GM18519 (cell line): ENCODE results near the gene EPHX1.

Experiments used
- ATAC-seq: cut with Tn5 transposase; IDR thresholded peaks from one replicate; pipeline ENCODE4 v1.9.1; 2021; ENCODE audit warnings: mild to moderate bottlenecking, moderate library complexity; ENCODE audit not compliant: unreplicated experiment, low FRiP score

EPHX1 gene

GRCh38 chr1:225840223-225840610 lies 30.3 kb downstream of the EPHX1 start:
- no peak for ATAC-seq

- no peak for ATAC-seq
Observed at GRCh38 chr1:225840713-225841112, 30.8 kb downstream of the EPHX1 start.

DNA sequence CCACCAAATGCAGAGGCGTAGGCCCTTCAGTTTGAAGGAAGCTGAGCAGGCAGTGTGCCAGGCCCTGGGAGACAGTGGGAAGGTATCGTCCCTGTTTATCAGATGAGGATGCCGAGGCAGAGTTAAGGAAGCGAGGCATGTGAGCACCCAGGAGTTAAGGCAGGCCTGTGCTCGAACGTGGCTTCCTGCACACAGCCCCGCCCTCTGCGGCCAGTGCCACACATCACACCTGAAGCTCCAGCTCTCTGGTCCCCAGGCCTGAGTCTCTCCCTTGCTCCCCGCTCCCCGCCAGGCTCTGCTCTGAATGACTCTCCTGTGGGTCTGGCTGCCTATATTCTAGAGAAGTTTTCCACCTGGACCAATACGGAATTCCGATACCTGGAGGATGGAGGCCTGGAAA lies 32.1 kb downstream of the EPHX1 start:
- ATAC-seq: no peak

GRCh38 chr1:225842788-225843425 lies 33.0 kb downstream of the EPHX1 start:
- ATAC-seq: no peak

DNA sequence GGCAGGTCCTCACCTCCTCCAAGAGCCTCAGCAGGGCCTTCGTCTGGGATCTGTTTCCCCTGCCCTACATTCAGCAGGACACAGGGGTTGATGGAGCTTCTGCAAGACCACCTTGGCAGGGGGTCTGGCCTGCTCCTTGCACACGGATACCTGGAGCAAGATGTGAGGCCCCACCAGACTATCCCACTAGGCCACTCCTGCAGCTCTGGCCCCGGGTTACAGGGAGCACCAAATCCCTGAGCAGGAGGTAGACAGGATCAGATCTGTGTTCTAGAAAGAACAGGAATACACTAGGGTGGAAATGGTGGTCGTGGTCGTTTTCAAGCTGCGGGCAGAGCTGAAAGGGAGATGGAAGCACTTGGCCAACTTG lies 33.5 kb downstream of the EPHX1 start:
- ATAC-seq: no peak

DNA sequence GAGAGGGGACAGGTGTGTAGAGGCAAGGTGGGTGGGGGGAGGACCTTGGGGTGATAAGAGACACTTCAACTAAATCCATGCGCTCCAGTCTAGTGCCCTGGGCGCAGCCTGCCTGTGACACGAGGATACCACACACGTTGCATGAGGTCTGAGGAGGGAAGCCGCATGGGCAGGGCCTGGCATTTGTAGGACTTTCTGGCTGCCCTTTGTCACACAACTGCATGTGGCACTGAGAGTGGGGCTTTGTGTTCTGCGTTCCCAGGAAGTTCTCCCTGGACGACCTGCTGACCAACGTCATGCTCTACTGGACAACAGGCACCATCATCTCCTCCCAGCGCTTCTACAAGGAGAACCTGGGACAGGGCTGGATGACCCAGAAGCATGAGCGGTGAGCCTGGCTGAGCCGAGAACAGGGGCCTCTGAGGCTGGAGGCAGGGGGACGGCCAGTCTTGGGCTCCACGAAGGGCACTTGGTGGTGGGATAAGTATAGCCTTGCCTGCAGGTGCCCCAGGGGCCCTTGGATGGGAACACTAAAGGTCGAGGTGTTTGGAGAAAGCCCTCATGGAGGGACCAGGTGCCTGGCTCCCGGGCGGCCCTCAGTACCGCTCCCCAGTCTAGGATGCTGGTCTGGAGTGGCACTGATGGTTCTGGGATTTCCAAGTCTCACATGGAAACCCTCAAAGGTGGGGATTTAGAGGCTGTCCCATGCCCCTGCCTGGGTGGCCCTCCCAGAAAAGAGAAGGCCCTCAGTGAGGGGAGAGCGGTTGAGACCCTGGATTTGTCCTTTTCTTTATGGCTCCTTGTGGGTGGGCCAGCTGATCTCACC lies 34.5 kb downstream of the EPHX1 start:
- no peak for ATAC-seq

- no peak for ATAC-seq
Observed at GRCh38 chr1:225845097-225845496, 35.2 kb downstream of the EPHX1 start.

GRCh38 chr1:225845571-225846259 lies 35.8 kb downstream of the EPHX1 start:
- no peak for ATAC-seq

GRCh38 chr1:225846331-225847310 lies 36.7 kb downstream of the EPHX1 start:
- ATAC-seq: no peak

GRCh38 chr1:225847610-225848009 lies 37.7 kb downstream of the EPHX1 start:
- ATAC-seq: no peak

- peak; percentile 55 for ATAC-seq
Observed at GRCh38 chr1:225848030-225848955, 38.4 kb downstream of the EPHX1 start.

DNA sequence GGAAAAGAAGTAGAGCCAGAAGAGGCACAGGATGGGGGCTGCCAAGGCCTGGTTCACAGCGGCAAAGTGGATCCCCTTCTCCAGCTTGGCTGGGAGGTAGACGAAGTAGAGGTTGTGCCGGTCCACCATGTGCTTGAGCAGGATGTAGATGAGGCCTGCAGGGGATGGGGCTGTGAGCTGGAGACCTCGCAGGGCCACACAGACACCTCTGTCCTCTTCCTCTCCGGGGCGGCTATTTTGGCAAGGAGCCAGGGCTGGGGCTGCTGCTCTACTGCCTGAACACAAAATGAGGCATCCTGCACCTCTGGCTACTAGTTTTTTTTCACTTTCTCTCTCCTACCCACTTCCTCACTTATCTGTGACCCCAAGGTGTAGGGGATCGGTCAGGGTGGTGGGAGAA lies 40.0 kb downstream of the EPHX1 start:
- no peak for ATAC-seq

GRCh38 chr1:225850370-225850769 lies 40.4 kb downstream of the EPHX1 start:
- ATAC-seq: no peak

DNA sequence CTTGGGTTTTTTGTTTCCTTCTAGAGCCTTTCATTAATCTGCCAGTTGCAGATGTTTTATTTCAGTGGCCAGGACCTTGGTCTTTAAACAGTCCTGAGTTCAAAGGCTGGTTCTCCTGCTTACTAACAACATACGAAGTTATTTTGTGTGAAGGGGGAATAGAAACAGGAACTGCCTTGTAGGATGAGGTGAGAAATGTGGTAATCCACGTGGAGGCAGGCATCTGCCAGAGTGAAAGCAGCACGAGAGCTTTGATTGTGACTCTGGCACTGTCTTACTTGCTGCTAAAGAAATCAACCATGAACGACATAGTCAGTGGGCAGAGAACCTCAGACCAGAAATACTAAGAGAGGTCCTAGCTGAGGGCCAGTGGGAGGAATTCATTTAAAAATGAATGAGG lies 41.9 kb downstream of the EPHX1 start:
- peak; percentile 42 for ATAC-seq

DNA sequence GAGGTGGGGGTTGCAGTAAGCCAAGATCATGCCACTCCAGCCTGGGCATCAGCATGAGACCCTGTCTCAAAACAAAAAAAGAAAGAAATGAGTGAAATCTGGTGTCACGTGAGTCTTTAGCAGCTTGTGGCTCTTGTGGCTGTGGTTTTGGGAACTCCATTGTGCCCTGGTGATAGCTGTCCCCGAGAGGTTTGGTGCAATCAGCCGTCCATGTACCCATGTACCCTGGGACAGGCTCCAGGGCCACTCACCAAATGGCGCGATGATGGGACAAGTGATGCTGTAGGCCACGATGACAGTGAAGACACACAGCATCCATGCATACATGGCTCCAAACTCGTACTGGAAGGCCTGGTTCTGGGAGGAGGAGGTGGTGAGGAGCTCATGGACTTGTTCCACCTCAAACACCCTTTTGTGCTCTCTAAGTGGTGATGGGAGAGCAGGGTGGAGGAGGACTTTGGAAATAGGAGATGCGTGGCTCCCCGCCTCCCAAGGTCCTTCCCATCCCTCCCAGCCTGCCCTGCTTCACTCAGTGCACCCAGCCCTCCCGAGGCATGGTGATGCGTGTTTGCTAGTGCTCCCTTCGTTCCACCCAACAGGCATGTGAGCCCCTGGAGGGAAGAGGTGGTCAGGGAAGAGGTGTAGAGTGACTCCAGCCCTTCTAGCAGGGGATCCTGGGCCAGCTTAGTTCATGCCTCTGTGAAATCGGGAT lies 42.6 kb downstream of the EPHX1 start:
- ATAC-seq: no peak

DNA sequence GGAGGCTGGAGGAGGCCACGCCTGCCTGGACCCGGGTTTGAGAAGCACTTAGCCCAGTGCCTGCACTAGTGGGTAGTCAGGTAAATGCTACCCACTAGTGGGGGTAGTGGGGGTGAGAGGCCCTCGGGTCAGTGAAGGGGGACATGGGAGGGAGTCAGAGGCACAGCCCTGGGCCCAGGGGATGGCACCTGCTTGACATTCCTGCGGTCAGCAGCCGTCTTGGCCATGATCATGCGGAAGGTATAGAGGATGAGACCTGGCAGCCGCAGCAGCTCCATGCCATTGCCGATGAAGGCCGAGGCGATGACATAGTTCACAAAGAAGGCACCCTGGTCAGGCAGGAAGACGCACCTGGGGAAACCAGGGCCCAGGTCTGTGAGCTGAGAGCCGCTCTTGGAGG lies 43.5 kb downstream of the EPHX1 start:
- no peak for ATAC-seq

DNA sequence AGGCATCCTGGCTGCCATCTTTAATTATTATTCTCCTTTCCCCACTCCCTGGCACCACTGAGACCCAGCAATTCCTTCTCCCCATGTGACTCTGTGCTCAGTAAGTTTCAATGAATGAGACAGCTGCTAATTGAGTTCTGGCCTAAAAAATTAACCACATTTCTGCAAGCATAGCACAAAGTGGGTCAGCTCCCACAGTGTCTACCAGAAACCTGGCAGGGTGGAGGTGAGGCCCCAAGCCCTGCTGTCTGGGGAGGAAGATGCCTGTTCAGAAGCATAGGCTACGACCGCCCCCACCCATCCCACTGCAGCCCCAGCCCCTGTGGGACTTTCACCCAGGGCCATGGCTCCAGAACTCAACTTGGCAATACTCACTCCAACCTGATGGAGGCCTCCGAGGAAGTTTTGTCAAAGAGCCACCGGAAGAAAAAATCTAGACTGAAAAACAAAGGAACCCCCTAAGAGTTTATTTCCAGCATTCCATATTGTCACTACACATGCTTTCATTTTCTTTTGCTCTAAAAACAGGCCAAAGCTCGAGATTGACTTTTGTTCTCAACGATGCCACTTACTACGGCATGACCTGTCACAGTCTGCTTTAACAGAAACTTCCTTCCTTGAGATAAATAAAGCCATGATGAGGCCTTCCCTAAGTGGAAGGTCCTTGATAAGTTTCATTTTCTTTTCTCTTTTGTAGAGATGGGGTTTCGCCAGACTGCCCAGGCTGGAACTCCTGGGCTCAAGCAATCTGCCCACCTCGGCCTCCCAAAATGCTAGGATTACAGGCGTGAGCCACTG lies 45.8 kb downstream of the EPHX1 start:
- no peak for ATAC-seq

DNA sequence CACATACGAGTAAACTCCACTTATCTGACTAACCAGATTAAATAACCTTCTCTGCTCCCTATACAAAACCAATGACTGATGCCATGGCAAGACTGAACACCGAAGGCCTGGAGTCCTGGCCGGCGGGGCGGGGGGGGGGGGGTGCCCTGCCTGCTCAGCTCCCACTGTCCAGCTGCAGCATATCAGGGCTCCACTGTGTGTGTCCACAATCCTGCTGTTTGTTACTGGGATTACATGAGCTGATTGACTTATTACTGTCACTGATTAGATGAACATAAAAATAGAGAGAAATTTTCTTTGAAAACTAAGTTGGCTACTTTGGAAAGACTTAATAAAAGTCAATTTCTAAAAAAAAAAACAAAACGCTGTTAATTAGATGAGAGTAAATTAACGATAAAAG lies 47.3 kb downstream of the EPHX1 start:
- ATAC-seq: no peak
